ENCODE data around the gene CDKN1C. TPM values are rescaled to one million over a fixed set of nuclear protein-coding genes. Genes with fewer than 3 reads are reported as not detected.
A peak's percentile ranks its signal among the peaks of the same experiment; 100 is the strongest.

Gene CDKN1C
- 100 to 1,000 TPM; 153 to 349 (median 186) TPM for total RNA-seq

DNA sequence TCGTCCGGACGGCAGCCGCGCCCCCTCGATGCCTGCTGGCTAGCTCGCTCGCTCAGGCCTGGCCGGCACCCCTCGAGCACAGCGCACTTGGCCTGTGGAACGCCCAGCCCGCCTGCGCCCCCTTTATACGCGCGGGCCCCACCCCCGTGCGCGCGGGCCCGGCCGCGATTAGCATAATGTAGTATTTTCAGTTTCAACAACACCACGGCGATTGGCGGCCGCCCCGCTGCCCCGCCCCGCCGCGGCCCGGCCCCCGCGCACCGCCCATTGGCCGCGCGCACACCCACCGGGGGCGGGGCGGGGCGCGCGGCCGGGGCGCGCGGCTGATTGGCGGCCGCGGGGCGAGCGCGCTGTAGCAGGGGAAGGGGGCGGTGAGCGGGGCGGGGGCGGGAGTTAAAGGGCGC, at the start of gene CDKN1C:
CDKN1C (minus strand) TSS at position 98 of the 404 bp plus-strand sequence. CDS start 319 bp downstream, outside the sequence.
- H3K4me3 ChIP-seq: peak within 1 kb of the TSS; percentile 93 to 97 (median 95)
- TF ChIP-seq, protein P1, sequence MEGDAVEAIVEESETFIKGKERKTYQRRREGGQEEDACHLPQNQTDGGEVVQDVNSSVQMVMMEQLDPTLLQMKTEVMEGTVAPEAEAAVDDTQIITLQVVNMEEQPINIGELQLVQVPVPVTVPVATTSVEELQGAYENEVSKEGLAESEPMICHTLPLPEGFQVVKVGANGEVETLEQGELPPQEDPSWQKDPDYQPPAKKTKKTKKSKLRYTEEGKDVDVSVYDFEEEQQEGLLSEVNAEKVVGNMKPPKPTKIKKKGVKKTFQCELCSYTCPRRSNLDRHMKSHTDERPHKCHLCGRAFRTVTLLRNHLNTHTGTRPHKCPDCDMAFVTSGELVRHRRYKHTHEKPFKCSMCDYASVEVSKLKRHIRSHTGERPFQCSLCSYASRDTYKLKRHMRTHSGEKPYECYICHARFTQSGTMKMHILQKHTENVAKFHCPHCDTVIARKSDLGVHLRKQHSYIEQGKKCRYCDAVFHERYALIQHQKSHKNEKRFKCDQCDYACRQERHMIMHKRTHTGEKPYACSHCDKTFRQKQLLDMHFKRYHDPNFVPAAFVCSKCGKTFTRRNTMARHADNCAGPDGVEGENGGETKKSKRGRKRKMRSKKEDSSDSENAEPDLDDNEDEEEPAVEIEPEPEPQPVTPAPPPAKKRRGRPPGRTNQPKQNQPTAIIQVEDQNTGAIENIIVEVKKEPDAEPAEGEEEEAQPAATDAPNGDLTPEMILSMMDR (IDR thresholded peaks at IDR 0.05): no peak
- TF ChIP-seq POLR2A (IDR thresholded peaks at IDR 0.05; ENCODE audit: low read depth): peak; percentile 80
- TF ChIP-seq POLR2AphosphoS5 (IDR thresholded peaks at IDR 0.05): peak; percentile 94 to 99
- no peak for TF ChIP-seq EP300 (IDR thresholded peaks at IDR 0.05)
- H3K9me3 ChIP-seq: no peaks in the 10 kb centered on the region
- peaks cover 34 to 76% (median 58%) of the 10 kb centered on the region in 4 donors for H3K4me1 ChIP-seq
- peak; percentile 98 for DNase-seq (ENCODE audit: extremely low spot score)
- 0% methylated on average over 12 of the region's 61 CpGs for WGBS
- intact Hi-C loops (cut with DNase I): loop anchor here (2.0 to 5.0 kb wide), 2 partner anchors 107 to 458 kb away; no protein-coding TSS in a partner anchor
- H3K27ac ChIP-seq (replicated peaks in 1 of 4): peak within 1 kb of the TSS; percentile 91 to 96 (median 94)
- H3K27me3 ChIP-seq: no peaks in the 10 kb centered on the region
- H3K36me3 ChIP-seq: peaks cover 0 to 12% (median 0%) of the 10 kb centered on the region in 4 donors

DNA sequence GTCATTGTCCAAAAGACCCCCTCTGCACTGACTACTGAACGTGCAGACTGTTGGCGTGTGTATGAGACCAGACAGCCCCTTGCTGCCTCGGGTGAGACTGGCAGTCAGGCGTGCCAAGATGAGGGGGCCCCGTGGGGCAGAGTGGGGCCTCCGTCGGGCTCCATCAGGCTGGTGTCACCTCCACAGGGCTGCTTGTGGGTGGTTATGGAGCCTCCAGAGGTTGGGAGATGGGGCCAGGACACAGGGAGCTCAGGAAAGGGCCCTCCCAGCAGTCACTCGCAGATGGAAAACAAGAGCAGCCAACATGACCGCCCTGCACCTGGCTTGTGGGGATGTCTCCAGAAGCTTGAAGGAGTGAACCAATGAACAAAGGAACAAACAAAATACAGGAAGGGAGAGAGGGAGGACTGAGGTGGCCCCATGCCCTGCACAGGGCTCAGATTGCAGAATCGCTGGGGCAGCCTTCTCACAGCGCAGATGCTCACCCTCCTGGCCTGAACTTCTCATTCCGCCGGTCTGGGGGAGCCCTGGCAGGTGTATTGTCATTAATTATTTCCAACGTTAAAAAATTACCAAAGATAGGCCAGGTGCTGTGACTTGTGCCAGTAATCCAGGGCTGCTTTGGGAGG, 49.1 kb upstream of the CDKN1C start:
- Histone ChIP-seq H3K4me3 (no peak overlapping the region), H3K9me3 (peaks cover 0 to 10% (median 4%) of the 10 kb centered on the region in 4 donors), H3K36me3 (no peaks in the 10 kb centered on the region), H3K27me3 (peaks cover 0 to 14% (median 4%) of the 10 kb centered on the region in 4 donors), H3K4me1 (peaks cover 9 to 13% (median 11%) of the 10 kb centered on the region in 4 donors), H3K27ac (replicated peaks in 1 of 4) (no peak overlapping the region)
- DNase-seq (ENCODE audit: extremely low spot score): no peak
- intact Hi-C loops (cut with DNase I): no loop called here
- TF ChIP-seq POLR2A (IDR thresholded peaks at IDR 0.05; ENCODE audit: low read depth) (no peak), EP300 (IDR thresholded peaks at IDR 0.05) (no peak), POLR2AphosphoS5 (IDR thresholded peaks at IDR 0.05) (no peak)
- TF ChIP-seq, protein P1 (IDR thresholded peaks at IDR 0.05): no peak
- WGBS: 86% methylated on average over 14 of the region's 14 CpGs

DNA sequence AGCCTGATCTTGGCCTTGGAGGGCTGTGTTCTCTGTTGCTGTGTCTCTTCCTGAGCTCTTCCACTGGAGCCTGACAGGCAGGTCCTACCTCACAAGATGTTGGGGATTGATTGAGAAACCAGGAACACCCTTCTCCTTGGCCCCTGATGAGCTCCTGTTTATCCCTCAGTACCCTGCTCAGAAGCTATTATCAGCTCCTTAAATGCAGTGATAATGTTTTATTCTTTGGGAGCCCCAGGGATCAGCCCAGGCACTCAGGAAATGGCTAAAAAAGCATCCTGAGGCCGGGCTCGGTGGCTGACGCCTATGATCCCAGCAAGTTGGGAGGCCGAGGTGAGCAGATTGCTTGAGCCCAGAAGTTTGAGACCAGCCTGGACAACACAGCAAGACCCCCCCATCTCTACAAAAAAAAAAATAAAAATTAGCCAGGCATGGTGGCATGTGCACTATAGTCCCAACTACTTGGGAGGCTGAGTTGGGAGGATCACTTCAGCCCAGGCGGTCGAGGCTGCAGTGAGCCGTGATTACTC, 48.5 kb upstream of the CDKN1C start:
- TF ChIP-seq, protein P1 (IDR thresholded peaks at IDR 0.05): no peak
- TF ChIP-seq POLR2A (IDR thresholded peaks at IDR 0.05; ENCODE audit: low read depth) (no peak), EP300 (IDR thresholded peaks at IDR 0.05) (no peak)
- Histone ChIP-seq H3K27me3 (peaks cover 0 to 21% (median 7%) of the 10 kb centered on the region in 4 donors), H3K4me1 (peaks cover 14 to 19% (median 18%) of the 10 kb centered on the region in 4 donors), H3K36me3 (no peaks in the 10 kb centered on the region), H3K27ac (replicated peaks in 1 of 4) (no peak overlapping the region), H3K9me3 (peaks cover 0 to 10% (median 4%) of the 10 kb centered on the region in 4 donors), H3K4me3 (no peak overlapping the region)
- intact Hi-C loops (cut with DNase I): no loop called here
- DNase-seq (ENCODE audit: extremely low spot score): no peak
- 95% methylated on average over 7 of the region's 7 CpGs for WGBS

DNA sequence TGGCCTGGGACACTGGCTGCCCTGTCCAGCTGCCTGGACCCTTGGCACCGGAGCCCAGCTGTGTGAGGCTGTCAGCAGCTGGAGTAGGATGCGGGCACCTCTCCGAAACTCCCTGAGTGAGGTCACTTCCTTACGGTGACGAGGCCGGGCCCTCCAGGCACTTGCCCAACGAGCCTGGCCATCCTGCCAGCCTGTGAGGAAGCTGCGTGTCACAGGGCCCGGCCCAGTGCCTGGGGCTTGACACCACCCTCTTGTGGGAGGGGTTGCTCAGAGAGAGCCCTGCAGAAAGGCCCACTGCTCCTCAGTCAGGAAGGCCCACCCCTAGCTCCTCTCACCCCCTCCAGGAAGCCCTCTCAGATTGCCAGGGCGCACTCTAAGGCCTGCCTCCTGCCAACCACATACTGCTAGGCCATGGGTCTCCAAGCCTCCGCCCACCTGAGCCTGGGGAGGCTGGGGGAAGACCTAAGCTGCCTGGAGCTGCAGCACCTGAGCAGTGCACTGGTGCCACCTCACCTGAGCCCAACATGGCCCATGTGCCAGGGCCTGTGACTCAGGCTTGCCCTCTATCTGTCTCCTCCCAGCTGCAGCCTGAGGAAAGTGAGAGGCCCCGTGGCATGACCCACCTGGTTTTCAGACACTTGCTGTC, 47.9 kb upstream of the CDKN1C start:
- peaks cover 0 to 27% (median 12%) of the 10 kb centered on the region in 4 donors for H3K27me3 ChIP-seq
- no peak overlapping the region for H3K27ac ChIP-seq (replicated peaks in 1 of 4)
- H3K4me3 ChIP-seq: no peak overlapping the region
- no peak for DNase-seq (ENCODE audit: extremely low spot score)
- peaks cover 0 to 10% (median 4%) of the 10 kb centered on the region in 4 donors for H3K9me3 ChIP-seq
- no peaks in the 10 kb centered on the region for H3K36me3 ChIP-seq
- intact Hi-C loops (cut with DNase I): no loop called here
- TF ChIP-seq POLR2A (IDR thresholded peaks at IDR 0.05; ENCODE audit: low read depth) (no peak), POLR2AphosphoS5 (IDR thresholded peaks at IDR 0.05) (peak; percentile 26 to 40)
- 45% methylated on average over 8 of the region's 12 CpGs for WGBS
- H3K4me1 ChIP-seq: peaks cover 20 to 25% (median 23%) of the 10 kb centered on the region in 4 donors

DNA sequence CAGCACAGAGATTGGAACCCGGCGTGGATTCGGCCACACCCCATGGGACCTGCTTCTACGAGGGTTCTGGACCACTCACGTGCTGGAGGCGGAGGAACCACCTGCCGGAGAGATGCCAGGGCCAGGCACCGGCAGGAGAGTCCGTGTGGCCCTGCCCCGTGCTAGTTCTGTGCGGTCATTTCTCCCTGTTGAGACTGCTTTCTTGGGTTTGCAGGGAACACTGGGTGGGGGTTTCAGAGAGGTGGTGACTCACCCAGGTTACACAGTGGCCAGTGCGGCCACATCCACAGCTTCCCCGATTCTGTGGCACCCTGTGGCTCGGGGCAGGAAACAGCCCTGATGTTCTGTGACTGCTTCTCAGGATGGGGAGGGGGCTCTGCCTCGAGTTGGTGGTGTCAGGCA, 47.3 kb upstream of the CDKN1C start:
- Histone ChIP-seq H3K9me3 (peaks cover 0 to 9% (median 3%) of the 10 kb centered on the region in 4 donors), H3K27me3 (peaks cover 0 to 33% (median 15%) of the 10 kb centered on the region in 4 donors), H3K4me3 (no peak overlapping the region), H3K27ac (replicated peaks in 1 of 4) (no peak overlapping the region), H3K4me1 (peaks cover 25 to 31% (median 30%) of the 10 kb centered on the region in 4 donors), H3K36me3 (no peaks in the 10 kb centered on the region)
- WGBS: 65% methylated on average over 9 of the region's 15 CpGs
- no peak for DNase-seq (ENCODE audit: extremely low spot score)
- intact Hi-C loops (cut with DNase I): no loop called here
- TF ChIP-seq POLR2AphosphoS5 (IDR thresholded peaks at IDR 0.05): no peak
- no peak for TF ChIP-seq POLR2A (IDR thresholded peaks at IDR 0.05; ENCODE audit: low read depth)
- TF ChIP-seq, protein P1 (IDR thresholded peaks at IDR 0.05): no peak
- TF ChIP-seq EP300 (IDR thresholded peaks at IDR 0.05): no peak
